ENCODE data around the gene NKTR.
A peak's percentile ranks its signal among the peaks of the same experiment; 100 is the strongest.

The NKTR gene

DNA sequence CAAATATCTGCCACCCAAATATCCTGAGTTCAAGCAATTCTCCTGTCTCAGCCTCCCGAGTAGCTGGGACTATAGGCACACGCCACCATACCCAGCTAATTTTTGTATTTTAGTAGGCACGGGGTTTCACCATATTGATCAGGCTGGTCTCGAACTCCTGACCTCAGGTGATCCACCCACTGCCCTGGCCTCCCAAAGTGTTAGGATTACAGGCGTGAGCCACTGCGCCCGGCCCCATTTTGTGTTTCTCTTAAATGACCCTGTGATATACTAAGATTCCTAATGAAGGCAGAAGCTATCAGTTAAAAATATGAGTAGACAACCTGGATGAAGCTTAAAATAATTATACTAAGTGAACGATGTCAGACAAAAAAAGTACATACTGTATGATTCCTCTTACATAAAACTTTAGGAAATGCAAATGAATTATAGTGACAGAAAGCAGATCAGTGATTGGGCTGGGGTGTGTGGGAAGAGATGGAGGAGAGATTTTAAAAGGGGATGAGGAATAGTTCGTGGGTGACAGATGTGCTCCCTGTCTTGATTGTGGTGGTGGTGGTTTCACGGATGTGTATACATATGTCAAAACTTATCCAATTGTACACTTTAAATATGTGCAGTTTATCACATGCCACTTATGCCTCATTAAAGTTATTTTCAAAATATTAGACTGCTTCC, 81.0 kb downstream of the NKTR start:
- DNase-seq (ENCODE audit: low read depth in 2 of 2), result no peak

DNA sequence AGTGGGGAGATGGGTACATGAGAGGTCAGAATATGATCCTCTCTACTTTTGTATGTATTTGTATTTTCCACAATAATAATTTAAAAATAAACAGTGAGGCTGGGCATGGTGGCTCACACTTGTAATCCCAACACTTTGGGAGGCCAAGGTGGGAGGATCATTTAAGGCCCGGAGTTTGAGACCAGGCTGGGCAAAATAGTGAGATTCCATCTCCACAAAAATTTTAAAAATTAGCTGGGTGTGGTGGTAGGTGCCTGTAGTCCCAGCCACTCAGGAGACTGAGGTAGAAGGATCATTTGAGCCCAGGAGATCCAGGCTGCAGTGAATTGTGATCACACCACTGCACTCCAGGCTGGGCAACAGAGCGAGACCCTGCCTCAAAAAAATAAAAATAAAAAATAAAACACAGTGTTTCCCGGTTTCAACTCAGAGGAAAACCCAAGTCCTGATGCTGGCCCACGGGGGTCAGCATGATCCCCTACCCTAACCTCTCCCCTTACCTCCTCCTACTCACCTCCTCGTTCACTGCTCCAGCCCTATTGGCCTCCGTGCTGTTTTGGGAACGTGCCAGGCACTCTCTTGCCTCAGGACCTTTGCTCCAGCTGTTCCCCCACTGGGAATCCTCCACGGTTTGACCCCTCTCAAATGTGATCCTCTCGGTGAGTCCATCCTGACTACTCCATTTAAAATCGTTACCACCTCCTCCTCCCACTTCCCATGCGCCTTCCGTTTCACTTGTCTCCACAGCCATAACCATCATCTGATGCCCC, 82.0 kb downstream of the NKTR start:
- no peak for DNase-seq (ENCODE audit: low read depth in 2 of 2)

DNA sequence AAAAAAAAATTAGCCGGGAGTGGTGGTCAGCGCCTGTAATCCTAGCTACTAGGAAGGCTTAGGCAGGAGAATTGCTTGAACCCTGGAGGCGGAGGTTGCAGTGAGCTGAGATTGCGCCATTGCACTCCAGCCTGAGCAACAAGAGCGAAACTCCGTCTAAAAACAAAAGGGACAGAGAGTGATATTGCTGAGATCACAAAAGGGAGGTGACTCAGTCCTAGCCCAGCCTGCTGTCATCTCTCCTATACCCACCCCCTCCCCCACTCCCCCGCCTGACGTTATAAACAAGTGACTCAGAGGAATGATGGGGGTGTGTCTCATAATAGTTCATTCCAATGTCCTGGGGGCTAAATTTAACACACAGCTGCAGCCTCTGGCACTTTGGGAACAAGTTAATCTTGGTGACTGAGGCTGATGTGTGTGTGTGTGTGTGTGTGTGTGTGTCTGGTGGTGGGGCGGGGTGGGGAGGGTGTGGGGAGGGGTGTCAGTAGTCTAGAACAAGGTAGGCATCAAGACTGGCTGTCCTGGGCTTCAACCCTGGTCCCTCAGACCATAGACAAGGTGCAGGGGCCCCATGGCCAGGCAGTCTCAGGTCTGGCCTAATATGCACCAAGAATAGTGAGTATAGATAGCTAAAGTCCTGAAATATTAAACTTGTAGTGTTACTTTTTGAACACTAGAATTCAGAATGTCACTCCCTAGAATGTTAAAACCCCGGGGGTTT, 83.6 kb downstream of the NKTR start:
- DNase-seq (ENCODE audit: low read depth in 2 of 2), result peak; percentile 32 to 55

DNA sequence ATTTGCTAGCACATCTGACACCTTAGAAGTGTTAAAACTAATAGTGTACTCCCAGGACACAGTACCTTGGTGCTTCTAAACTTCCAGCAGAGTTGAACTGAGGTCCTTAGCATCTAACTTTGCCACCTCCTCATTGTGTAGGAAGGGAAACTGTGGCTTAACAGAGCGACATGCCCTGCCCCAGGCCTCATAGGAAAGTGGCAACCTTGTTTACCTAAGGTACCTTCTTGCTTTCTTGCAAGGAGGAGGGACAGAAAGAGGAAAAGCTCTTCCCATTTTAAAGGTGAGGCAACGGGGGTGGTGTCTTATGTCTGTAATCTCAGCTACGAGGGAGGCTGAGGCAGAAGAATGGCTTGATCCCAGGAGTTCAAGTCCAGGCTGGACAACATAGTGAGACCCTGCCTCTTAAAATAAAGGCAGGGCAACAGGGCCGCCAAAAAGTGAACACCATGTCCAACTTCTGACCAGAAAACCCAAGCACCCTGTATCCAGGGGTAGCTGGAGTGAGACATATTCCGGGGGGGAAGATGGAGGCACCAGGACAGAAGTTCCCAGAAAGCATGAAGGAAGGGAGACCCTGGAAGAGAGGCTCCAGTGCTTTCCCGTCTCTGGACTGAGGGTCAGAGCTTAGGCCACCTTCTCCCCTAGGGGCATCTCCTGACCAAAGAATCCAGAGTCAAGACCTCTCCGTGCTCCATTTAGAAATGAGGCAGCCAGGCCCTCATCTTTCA, 84.3 kb downstream of the NKTR start:
- DNase-seq (ENCODE audit: low read depth in 2 of 2), result no peak

DNA sequence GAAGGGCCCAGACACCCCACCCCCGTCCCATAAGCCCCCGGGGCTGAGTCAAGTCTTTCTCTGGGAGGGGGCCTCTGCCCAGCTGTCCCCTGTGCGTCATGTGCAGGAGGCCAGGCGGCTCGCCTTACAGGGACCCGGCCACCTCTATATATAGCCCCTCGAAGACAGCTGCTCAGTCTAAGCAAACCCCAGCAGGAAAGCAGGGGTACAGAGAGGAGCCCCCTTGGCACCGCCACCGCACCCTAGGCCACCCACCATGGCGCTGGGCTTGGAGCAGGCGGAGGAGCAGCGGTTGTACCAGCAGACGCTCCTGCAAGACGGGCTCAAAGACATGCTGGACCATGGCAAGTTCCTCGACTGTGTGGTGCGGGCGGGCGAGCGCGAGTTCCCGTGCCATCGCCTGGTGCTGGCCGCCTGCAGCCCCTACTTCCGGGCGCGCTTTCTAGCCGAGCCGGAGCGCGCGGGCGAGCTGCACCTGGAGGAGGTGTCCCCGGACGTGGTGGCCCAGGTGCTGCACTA, 84.9 kb downstream of the NKTR start, which contains the start of gene KLHL40:
Gene KLHL40 (plus strand): TSS at position 175 of the 519 bp plus-strand sequence. CDS start 82 bp downstream, at position 257.
- DNase-seq (ENCODE audit: low read depth in 2 of 2), result no peak

DNA sequence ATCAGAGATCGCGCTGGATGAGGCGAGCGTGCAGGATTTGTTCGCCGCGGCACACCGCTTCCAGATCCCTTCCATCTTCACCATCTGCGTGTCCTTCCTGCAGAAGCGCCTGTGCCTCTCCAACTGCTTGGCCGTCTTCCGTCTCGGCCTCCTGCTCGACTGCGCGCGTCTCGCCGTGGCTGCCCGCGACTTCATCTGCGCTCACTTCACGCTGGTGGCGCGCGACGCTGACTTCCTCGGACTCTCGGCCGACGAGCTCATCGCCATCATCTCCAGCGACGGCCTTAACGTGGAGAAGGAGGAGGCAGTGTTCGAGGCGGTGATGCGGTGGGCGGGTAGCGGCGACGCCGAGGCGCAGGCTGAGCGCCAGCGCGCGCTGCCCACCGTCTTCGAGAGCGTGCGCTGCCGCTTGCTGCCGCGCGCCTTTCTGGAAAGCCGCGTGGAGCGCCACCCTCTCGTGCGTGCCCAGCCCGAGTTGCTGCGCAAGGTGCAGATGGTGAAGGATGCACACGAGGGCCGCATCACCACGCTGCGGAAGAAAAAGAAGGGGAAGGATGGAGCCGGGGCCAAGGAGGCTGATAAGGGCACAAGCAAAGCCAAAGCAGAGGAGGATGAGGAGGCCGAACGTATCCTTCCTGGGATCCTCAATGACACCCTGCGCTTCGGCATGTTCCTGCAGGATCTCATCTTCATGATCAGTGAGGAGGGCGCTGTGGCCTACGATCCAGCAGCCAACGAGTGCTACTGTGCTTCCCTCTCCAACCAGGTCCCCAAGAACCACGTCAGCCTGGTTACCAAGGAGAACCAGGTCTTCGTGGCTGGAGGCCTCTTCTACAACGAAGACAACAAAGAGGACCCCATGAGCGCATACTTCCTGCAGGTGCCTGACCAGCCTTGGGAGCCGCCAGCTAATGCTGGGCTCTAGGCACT, 85.7 kb downstream of the NKTR start:
- no peak for DNase-seq (ENCODE audit: low read depth in 2 of 2)

DNA sequence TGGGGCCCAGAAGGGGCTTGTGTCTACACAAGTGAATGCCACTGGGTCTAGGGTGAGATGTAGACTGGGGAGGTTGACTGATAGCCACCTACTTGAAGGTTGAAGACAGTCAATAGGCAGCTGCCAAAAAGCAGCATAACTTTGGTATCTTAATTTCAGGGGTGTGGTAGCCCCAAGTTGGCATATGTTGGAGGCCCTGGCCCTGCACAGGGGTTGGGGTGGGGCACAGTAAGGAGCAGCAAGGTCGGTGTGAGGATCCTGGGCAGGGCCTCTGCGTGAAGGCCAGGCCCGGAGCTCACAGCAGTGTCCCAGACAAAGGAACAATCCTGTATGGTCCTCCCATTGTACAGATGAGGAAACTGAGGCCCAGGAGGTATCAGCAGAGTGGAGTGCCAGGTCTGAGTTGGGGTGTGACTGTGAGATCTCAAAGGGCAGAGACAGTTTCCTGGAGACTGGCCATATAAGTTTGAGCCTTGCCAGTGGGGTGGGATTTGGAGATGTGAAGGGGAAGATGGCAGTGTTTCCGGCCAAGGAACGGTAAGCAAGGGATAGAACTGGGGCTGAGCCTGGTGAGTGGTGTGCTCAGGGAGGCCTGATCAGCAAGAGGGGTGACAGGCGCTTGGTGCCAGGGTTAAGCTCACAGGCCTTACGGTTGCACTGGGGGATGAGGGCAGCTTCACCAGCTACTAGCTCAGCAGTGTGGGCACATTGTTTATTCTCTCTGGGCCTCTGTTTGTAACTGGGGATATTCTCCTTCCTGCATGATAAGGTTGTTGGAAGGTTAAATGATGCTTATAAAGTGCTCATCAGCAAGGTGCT, 86.6 kb downstream of the NKTR start:
- no peak for DNase-seq (ENCODE audit: low read depth in 2 of 2)

DNA sequence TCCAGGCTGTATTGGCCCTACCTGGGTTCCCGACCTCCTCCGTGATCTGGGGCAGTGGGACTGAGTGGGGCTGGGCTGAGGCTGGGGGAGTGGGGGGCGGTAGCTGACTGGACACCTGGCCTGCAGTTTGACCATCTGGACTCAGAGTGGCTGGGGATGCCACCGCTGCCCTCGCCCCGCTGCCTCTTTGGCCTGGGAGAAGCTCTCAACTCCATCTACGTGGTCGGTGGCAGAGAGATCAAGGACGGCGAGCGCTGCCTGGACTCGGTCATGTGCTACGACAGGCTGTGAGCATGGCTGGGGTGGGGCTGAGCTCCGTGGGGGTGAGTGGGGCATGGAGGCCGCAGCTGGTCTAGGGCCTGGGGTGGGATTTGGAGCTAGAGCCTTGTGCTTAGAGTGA, 87.5 kb downstream of the NKTR start:
- DNase-seq (ENCODE audit: low read depth in 2 of 2), result no peak

DNA sequence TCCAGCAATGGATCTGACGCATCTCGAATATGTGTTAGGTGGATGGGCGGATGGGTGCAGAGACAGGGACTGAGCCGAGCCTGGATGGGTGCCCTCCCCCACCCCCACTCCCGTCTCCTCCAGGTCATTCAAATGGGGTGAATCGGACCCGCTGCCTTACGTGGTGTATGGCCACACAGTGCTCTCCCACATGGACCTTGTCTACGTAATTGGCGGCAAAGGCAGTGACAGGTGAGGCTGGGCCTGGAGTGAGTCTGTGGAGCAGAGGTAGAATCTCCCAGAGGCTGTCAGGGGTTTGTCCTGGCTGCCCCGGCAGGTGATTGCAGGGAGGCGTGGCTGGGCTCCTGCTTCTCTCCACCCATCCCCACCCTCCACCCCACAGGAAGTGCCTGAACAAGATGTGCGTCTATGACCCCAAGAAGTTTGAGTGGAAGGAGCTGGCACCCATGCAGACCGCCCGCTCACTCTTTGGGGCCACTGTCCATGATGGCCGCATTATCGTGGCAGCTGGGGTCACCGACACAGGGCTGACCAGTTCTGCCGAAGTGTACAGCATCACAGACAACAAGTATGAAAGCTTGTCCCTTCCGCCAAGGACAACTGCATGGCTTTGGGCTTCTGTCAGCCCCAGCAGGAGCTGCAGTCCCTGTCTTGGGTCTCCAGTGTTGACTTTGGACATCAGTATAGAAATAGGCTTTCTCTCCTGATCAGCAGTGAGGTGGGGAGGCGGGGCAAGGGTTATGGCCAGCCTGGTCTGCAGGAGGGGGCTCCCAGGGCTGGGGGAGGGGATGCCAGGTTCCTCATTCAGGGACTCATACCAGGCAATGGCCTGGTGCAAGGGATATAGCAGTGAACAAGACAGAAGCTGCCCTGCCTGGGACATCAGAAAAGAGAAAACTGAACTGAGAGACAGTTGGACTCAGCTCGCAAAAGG, 88.3 kb downstream of the NKTR start:
- DNase-seq (ENCODE audit: low read depth in 2 of 2), result no peak

DNA sequence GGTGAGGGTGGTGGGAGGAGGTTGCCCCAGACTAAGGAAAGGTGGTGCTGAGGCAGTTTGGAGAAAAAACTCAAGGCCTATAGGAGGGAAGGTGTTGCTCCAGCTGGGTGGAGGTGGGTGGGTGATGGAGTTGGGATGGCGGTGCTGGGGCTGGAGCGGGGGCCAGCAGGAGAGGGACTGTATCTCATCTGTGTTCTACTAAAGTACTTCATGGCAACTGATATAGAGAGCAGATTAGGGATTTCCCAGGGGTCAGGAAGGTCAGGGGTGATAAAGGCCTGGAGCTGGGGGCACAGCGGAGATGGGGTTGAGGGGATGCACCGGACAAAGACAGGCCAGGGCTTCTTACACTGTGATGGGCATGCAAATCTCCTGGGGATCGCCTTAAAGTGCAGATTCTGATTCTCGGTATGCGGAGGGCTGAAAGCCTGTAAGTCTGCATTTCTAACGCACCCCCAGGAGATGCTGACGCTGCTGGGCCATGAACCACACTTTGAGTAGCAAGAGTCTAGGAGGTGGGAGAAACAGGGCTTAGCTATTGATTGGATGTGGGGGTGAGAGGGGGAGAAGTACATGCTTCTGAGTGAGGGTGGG, 89.0 kb downstream of the NKTR start:
- no peak for DNase-seq (ENCODE audit: low read depth in 2 of 2)

DNA sequence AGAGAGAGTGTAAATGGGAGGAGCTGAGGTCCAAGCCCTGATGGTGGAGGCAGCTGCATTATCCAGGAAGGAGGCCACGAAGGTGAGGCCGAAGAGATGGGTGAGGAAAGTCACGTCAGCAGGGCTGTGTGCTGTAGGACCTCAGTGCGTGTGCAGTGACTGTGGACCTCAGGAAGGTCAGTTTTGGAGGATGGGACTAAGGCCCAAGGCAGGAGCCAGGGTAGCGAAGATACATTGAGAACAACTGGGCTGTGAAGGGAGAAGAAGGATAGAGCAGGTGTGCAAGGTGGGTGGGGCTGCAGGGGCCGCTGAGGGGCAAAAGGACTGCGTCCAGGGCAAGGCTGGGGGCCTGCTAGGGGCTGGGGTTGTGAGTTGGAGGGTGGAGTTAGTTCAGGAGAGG, 89.7 kb downstream of the NKTR start:
- DNase-seq (ENCODE audit: low read depth in 2 of 2), result no peak

DNA sequence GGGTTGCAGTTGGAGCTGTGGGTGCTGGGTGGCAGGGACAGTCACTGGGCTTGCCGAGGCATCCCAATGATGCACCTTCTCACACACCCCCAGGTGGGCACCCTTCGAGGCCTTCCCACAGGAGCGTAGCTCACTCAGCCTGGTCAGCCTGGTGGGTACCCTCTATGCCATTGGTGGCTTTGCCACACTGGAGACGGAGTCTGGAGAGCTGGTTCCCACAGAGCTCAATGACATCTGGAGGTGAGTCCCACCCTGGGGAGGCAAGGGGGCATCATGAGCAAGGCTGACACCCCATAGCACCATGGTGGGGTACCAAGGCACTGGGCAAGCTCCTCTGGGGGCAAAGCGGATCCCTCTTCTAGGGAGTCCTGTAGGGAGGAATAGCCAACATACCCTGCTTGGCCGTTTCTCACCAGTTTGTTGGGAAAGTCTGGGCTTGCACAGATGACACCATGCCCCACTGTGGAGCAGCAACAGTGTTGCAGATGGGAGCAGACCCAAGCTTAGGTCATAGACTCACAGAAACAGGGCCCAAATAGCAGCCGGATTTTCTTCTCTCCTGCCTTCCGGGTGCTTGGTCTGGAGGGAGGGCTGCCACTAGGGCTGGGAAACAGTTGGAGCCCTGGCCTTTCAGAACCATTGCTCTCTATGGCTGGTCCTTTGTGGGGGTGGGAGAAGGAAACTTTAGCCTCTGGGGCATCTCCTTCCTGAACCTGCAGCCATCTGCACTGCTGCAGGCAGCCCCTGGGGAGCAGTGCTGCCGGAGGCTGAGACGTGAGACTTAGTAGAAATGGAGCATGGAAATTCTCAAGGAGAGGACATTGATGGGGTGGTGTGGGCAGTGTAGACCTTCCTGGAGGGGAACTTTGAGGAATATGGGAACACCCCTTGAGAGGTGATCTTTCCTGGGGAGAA, 90.5 kb downstream of the NKTR start:
- DNase-seq (ENCODE audit: low read depth in 2 of 2), result no peak

DNA sequence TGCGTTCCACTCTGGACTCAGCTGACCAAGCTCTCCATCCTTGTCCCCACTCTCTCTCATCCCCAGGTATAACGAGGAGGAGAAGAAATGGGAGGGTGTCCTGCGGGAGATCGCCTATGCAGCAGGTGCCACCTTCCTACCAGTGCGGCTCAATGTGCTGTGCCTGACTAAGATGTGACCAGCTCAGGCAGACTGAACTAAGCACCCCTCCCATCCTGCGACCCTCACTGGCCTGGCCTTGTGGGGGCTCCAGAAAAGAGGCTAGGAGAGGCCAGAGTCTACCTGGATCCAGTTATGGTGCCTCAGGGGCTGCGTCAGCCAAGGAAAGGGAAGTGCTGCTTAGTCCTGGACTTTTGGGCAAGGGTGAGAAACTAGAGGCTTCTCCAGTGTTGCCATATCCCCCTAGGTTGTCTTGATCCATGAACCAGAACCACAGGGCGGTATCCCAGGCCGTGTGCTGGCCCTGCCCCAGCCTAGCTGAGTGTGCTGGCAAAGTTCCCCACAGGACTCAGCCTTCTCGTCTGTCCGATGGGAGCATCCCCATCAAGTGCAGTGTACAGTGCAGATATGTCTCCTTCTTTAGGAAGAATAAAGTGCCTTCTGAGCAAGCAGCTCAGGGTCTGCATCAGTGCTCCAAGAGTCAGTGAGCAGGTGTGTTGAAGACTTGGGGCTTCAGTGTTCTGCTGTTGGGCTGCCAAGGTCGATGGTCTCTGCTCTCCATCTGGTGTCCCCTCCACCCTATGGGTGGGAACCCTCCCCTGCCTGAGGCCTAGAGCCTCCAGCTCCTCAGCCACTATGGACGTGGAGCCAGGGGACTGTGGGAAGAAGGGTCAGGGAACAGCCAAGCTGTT, 91.6 kb downstream of the NKTR start:
- DNase-seq (ENCODE audit: low read depth in 2 of 2), result no peak

DNA sequence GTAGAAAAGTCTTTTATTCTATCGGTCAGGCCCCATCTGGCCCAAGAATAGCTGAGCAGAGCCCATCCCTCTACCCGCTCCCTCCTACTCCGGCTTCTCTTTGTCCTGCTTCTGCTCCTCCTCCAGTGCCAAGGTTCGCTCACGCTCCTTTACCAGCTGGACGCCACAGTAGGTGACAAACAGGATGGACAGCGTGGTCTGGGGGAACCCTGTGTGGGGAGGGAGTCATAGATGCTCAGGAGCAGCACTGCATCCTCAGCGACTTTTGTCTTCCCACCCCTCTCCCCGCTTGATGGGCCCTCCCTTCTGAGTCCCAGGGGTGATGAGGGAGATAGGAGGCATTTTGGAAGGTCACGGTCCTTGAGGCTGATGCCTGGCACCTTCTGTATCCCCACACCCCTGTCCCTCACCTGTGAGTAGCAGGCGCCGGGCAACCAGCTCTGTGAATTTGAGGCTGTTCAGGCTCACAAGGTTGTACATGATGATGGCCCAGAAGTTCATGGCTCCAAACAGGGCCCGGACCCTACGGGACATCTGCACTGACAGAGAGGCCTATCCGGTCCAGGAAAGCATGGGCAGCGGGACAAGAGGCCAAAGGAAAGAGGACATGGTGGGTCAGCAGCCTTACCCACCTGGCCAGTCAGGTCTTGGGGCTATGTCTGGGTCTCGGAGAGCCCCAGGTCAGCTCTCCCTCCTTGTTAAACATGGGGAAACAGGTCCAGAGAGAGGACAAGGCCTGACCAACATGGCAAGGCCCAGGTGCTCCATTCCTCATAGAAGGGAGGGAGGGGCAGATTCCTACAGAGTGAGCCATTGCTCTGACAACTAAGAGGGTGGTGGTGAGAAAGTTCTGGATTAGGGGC, 92.4 kb downstream of the NKTR start:
- DNase-seq (ENCODE audit: low read depth in 2 of 2), result no peak

DNA sequence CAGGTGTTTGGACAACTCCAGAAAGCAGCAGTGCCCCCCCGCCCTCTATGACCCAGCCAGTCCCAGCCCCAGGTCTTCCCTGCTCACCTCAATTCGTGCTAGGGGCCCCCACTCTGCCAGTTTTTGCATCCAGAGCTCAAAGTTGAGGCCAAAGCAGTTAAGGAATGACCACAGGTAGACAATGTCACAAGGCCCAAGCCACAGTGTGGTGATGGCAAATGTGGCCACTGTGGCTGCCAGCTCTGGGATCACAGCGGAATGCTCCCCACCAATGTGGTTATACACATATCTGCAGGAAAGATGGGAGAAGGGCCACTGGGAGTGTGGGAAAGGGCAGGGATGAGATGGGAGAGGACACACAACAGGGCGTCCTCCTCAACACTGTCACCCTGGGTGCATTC, 93.0 kb downstream of the NKTR start:
- no peak for DNase-seq (ENCODE audit: low read depth in 2 of 2)
